Sigmoid colon (tissue), 4 donors: ENCODE results near the gene ZNF682.

Experiments used
- EP300 ChIP-seq, 4 donors: sonication (generic); formaldehyde crosslinking; IDR thresholded peaks; one replicate each; pipeline ENCODE4 v1.6.1; 2017; ENCODE audit warnings: antibody characterized with exemption in 4 of 4
- TF ChIP-seq, protein P1 (sequence below), 4 experiments: fragments of 450-650 bp in 3 of 4; fragments of 200-600 bp in 1 of 4; IDR thresholded peaks; one replicate each; pipeline ENCODE4 v1.5.1; 2016 to 2019; ENCODE audit warnings: antibody characterized with exemption in 4 of 4, mild to moderate bottlenecking in 3 of 4, moderate library complexity in 2 of 4

DNA sequence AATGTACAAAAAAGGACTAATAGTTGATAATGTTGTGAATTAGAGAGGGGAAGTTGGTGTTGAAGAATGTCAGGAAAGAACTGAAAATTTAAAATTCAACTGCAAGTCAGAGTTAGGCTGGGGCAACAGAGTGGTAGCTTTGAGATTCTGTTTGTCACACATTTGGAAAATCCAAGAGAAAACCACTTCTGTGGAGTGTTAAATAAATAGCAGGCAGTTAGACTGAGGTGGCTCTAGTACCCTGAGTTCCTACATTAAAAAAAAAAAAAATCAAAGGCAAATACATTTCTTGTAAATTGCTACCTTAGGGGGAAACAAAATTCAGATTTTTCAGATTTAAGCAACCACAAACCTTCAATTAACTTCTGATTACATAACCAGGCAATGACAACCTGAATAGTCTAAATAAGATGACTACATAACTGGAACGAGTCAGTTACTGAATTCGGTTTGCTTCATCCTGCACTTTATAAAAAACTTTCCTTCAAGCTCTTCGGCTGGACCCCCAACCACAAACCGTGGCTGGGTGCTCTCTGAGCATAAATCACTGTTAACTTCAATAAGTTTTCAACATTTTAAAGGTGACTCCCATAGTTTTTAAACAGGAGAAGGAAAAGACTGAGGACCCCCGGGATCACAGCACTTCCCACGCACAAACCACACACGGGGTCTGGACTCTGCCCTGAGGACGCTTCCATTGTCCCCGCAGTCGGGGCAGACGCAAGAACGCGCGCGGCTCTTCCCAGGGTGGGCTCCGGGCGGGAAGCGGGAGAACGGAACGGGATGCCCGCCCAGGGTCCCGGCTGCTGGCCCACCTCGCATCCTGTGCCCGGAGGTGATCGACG lies 725 bp downstream of the ZNF682 start:
- TF ChIP-seq, protein P1, sequence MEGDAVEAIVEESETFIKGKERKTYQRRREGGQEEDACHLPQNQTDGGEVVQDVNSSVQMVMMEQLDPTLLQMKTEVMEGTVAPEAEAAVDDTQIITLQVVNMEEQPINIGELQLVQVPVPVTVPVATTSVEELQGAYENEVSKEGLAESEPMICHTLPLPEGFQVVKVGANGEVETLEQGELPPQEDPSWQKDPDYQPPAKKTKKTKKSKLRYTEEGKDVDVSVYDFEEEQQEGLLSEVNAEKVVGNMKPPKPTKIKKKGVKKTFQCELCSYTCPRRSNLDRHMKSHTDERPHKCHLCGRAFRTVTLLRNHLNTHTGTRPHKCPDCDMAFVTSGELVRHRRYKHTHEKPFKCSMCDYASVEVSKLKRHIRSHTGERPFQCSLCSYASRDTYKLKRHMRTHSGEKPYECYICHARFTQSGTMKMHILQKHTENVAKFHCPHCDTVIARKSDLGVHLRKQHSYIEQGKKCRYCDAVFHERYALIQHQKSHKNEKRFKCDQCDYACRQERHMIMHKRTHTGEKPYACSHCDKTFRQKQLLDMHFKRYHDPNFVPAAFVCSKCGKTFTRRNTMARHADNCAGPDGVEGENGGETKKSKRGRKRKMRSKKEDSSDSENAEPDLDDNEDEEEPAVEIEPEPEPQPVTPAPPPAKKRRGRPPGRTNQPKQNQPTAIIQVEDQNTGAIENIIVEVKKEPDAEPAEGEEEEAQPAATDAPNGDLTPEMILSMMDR (IDR thresholded peaks at IDR 0.05), result no peak
- TF ChIP-seq EP300 (IDR thresholded peaks at IDR 0.05), result no peak
